Purkinje cell (primary cell): ENCODE data around the gene ANKRD49. TPM values are rescaled to one million over a fixed set of nuclear protein-coding genes. Genes with fewer than 3 reads are reported as not detected.

Experiments
- polyA plus RNA-seq: library from polyadenylated mRNA; unstranded; fragments of >200 nt; fragmentation: Nextera tagmentation; gene quantifications from 2 replicates; pipeline ENCODE4 v1.2.1, GENCODE V29; 2014

ANKRD49 gene
- 10.0 and 14.2 TPM in 2 replicates for polyA plus RNA-seq

GRCh38 chr11:94493281-94494125 is at the start of gene ANKRD49, which contains the start of gene MRE11:
Gene ANKRD49, plus strand, starts transcription at chr11:94493984. Its CDS starts 2,710 bp downstream, at chr11:94496694.
Gene MRE11, minus strand, starts transcription at chr11:94493844. Its CDS starts 1,043 bp downstream, at chr11:94492801.

GRCh38 chr11:94511932-94512781 is 18.4 kb downstream of the ANKRD49 start, which contains the start of gene C11orf97:
Gene C11orf97, plus strand, starts transcription at chr11:94512461. Its CDS starts 68 bp downstream, at chr11:94512529.

GRCh38 chr11:94543695-94544645 is 50.2 kb downstream of the ANKRD49 start, which contains the start of gene FUT4:
Gene FUT4, plus strand, starts transcription at chr11:94543921. Its CDS starts 213 bp downstream, at chr11:94544134.

Other genes starting within 250 kb of the ANKRD49 start
- not detected in 2 replicates for gene IZUMO1R, start 189.4 kb upstream of the ANKRD49 start, polyA plus RNA-seq
- 0.94 TPM in 1 of 2 replicates, not detected in the other for gene GPR83, start 92.6 kb upstream of the ANKRD49 start, polyA plus RNA-seq
- gene MRE11, start 140 bp upstream of the ANKRD49 start, polyA plus RNA-seq = 4.5 and 7.8 TPM in 2 replicates
- gene C11orf97, start 18.5 kb downstream of the ANKRD49 start, polyA plus RNA-seq = not detected in 2 replicates
- 0.17 TPM in 1 of 2 replicates, not detected in the other for gene FUT4, start 49.9 kb downstream of the ANKRD49 start, polyA plus RNA-seq
- gene PIWIL4, start 73.4 kb downstream of the ANKRD49 start, polyA plus RNA-seq = 0.34 TPM in 1 of 2 replicates, not detected in the other